Mucosa of descending colon (tissue), 3 donors: ENCODE measurements around the gene CGN. TPM values are rescaled to one million over a fixed set of nuclear protein-coding genes. Genes with fewer than 3 reads are reported as not detected.
A peak's percentile ranks its signal among the peaks of the same experiment; 100 is the strongest.

Experiments used
- ATAC-seq: fragments of 200-7000 bp; cut with Tn5 transposase; one replicate; pipeline ENCODE4 v1.9.1; 2020; ENCODE audit warnings: mild to moderate bottlenecking, moderate library complexity
- DNase-seq, 3 donors: peaks; one replicate each; pipeline ENCODE4 v3.0.0-alpha.2; 2020
- H3K36me3 ChIP-seq: fragments of 200-600 bp; one replicate; pipeline ENCODE4 v1.8.0; 2021; ENCODE audit warnings: low read depth, mild to moderate bottlenecking
- H3K4me1 ChIP-seq: fragments of 200-600 bp; one replicate; pipeline ENCODE4 v1.8.0; 2021; ENCODE audit warnings: low read depth, mild to moderate bottlenecking
- H3K4me3 ChIP-seq: fragments of 200-600 bp; one replicate; pipeline ENCODE4 v1.8.0; 2021; ENCODE audit warnings: mild to moderate bottlenecking
- H3K9me3 ChIP-seq: fragments of 200-600 bp; one replicate; pipeline ENCODE4 v1.8.0; 2021; ENCODE audit warnings: mild to moderate bottlenecking
- CTCF ChIP-seq: fragments of 200-600 bp; IDR thresholded peaks from one replicate; pipeline ENCODE4 v1.8.0; 2022; ENCODE audit warnings: antibody characterized with exemption, mild to moderate bottlenecking
- intact Hi-C, 2 donors: fragments of 100-400 bp; cut with DNase I in 1 of 2; cut with micrococcal nuclease in 1 of 2; formaldehyde crosslinking; loops; one replicate each; pipeline versions ENCODE4 v1.11.0 to v1.11.1; 2022; cut with DNase I, micrococcal nuclease
- total RNA-seq, 3 donors: library from RNA; stranded (reverse); fragmentation: NEBNext Ultra II Directional in 2 of 3; extraction: Animal tissue kit (Norgen Biotek cat#: 25700) in 2 of 3; gene quantifications; one replicate each; pipeline versions ENCODE4 v1.2.1 to v1.2.4, GENCODE V29; 2021 to 2023
- donor health status: DM: no; HTN: no; CAD: no; lungs with moderate emphysema.
- donor health status: DM: no; HTN: no; CAD: no.
- donor health status: DM: no; HTN: yes; CAD: no.

Gene CGN
- total RNA-seq, 3 donors from 2014 or later, result 125 to 247 (median 187) TPM

- Histone ChIP-seq H3K4me1 (no peaks in the 10 kb centered on the region), H3K9me3 (no peaks in the 10 kb centered on the region), H3K4me3 (no peak overlapping the region), H3K36me3 (peaks cover 10% of the 10 kb centered on the region)
- DNase-seq, result no peak
- intact Hi-C loops, result no loop called here
- ATAC-seq, result no peak
- no peak for TF ChIP-seq CTCF
Observed at GRCh38 chr1:151579436-151580225, 68.4 kb downstream of the CGN start.

GRCh38 chr1:151581451-151581850, 70.3 kb downstream of the CGN start:
- DNase-seq (no peak), ATAC-seq (no peak)
- intact Hi-C loops, result no loop called here
- Histone ChIP-seq H3K4me1 (no peaks in the 10 kb centered on the region), H3K36me3 (peaks cover 10% of the 10 kb centered on the region), H3K9me3 (no peaks in the 10 kb centered on the region), H3K4me3 (no peak overlapping the region)
- TF ChIP-seq CTCF, result no peak

GRCh38 chr1:151581921-151582320, 70.7 kb downstream of the CGN start:
- H3K36me3 ChIP-seq, result peaks cover 10% of the 10 kb centered on the region
- intact Hi-C loops, result no loop called here
- ATAC-seq (no peak), DNase-seq (no peak)
- no peak overlapping the region for H3K4me3 ChIP-seq
- no peak for TF ChIP-seq CTCF
- no peaks in the 10 kb centered on the region for H3K4me1 ChIP-seq
- no peaks in the 10 kb centered on the region for H3K9me3 ChIP-seq

GRCh38 chr1:151583796-151584195, 72.6 kb downstream of the CGN start:
- DNase-seq (no peak), ATAC-seq (no peak)
- TF ChIP-seq CTCF, result no peak
- H3K4me1 ChIP-seq, result no peaks in the 10 kb centered on the region
- intact Hi-C loops, result no loop called here
- no peaks in the 10 kb centered on the region for H3K9me3 ChIP-seq
- H3K4me3 ChIP-seq, result no peak overlapping the region
- H3K36me3 ChIP-seq, result peaks cover 8% of the 10 kb centered on the region

- H3K9me3 ChIP-seq, result no peaks in the 10 kb centered on the region
- H3K4me1 ChIP-seq, result no peaks in the 10 kb centered on the region
- peak; percentile 80 for ATAC-seq
- no peak for TF ChIP-seq CTCF
- intact Hi-C loops, result no loop called here
- peak in 2 of 3 donors; percentile 35 to 67 for DNase-seq
- H3K4me3 ChIP-seq, result no peak overlapping the region
- peaks cover 4% of the 10 kb centered on the region for H3K36me3 ChIP-seq
Observed at GRCh38 chr1:151584278-151584677, 73.1 kb downstream of the CGN start.

GRCh38 chr1:151584780-151585179, 73.6 kb downstream of the CGN start:
- no peak for ATAC-seq
- Histone ChIP-seq H3K4me3 (no peak overlapping the region), H3K36me3 (no peaks in the 10 kb centered on the region), H3K4me1 (no peaks in the 10 kb centered on the region), H3K9me3 (no peaks in the 10 kb centered on the region)
- intact Hi-C loops, result no loop called here
- DNase-seq, result no peak
- no peak for TF ChIP-seq CTCF
